GM19193 (cell line): ENCODE results near the gene RHNO1.

Experiments used
- POLR2A ChIP-seq: IDR thresholded peaks from 4 replicates; pipeline ENCODE4 v1.6.1; 2011; ENCODE audit not compliant: insufficient read depth, insufficient read length; ENCODE audit errors: extremely low read depth

Gene RHNO1

DNA sequence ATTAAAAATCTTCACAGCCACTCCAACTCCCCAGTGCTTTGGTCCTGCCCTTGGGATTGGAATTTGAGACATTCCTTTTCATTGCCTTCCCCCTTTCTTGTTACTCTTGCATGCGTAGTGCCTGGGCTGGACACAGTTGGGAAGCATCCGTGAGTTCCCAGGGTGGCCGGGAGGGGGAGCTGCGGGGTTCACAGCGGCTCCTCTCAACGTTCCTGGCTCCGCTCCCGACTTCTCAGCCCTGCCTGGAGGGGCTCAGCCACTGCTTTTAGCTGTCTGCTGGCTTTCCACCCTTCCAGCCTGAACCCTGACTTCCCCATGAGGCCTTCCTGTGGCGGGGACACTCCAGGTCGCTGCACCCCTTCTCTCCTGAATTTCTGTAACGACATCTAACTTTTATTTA is 23.4 kb upstream of the RHNO1 start:
- TF ChIP-seq POLR2A: no peak

DNA sequence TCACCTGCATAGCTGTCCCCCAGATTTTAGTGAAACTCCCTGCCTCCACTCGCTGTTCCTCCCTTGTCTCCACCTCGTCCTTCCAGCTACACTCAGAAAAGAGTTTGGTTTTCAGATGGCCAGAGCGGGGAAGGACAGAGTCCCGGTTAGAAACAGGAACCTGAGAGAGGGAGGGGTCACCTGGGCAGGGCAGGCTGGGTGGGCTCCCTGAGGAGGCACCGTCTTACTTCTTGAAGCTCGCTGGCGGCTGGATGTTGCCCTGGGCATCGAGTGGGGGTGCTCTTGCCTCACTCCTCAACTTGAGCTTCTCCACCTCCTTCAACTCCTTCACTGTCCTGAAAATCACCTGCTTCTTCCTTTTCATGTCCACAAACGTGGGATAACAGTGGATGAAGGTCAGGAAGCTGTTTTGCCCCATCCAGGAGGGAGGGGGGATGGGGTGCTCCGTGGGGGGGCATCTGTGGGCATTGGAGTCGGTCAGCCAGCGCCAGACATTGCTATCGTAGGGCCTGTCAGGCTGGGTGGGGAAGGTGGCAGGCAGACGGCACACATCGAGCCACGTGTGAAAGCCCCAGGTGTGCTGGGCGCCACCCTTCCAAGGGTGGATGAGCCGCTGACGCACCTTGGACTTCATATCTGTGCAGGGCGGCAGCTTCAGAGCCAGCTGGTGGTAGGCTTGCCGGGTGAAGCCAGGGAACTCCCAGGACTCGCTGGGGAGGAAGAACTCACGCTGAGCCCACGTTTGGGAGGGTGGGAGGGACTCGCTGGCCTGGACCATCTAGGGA is 22.2 kb upstream of the RHNO1 start:
- no peak for TF ChIP-seq POLR2A

DNA sequence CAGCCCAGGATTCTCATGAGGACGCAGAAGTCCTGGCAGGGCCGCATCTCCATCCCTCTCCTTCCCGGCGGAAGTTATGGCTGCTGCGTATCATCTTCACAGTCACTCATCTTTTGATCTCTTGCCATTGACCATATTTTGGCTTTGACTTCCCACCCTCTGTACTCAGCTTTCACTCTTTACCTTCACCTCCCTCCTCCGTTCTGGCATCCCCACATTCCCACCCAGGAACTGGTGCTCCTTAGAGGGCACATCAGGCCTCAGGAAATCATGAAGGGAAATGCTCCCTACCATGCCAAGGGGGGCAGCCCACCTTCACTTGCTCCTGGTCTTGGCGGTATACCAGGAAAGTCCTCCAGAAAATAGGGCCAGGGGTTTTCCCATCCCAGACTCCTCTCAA is 21.5 kb upstream of the RHNO1 start:
- TF ChIP-seq POLR2A: no peak

DNA sequence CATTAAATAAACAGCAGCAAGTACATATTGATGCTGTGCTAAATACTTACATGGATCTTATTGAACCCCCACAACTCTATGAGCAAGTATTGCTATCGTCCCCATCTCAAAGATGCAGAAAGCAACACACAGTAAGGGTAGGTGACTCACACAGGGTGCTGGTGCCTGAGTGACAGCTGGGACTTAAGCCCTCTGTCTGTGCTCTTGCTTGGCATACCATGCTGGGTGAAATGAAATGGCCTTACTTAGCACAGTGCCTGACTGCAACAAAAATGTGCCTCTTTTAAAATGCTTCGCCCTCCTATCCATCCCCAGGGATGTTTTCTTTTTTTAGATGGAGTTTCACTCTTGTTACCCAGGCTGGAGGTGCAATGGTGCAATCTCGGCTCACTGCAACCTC is 21.0 kb upstream of the RHNO1 start:
- TF ChIP-seq POLR2A: no peak

DNA sequence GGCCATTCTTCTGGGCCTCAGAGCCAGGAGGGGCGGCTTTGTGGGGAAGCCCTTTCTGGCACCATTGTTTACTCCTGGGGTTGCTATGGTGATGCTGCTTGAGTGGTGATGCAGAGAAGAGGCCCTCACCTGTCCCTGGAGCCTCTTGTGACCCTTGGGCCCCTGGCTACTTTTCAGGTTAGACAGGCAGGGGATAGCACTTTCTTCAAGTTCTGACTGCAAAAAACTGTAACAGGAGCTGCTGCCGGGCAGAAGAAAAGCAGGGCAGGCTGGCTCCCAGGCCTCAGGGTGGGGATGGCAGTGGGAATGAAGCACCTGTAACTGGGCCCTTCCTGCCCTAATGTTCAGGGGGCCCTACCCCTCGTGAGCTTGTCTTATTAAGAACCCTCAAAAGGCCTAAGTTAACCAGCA is 20.0 kb upstream of the RHNO1 start, which contains the start of gene TEX52:
TEX52 (minus strand) TSS at position 19 of the 411 bp plus-strand sequence; CDS start at position 6, 13 bp downstream.
- TF ChIP-seq POLR2A: no peak

DNA sequence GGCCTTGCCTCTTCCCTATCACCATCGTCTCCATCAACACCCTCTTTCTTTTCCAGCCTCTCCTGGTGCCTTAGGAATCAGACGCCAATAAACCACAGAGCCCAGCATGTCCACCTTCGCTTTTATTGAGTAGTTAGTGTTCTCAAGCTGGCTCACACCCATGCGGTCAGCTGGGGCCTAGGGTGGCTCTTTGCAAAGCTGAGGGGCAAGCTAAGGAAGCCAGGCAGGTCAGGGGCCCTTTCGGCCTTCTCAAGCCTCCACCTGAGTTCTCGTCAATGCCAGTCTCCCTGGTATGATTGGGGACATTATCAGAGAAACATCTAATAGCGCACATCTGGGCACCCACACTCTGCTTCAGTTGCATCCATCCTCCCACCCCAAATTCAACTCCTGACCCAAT is 19.4 kb upstream of the RHNO1 start:
- peak; percentile 16 for TF ChIP-seq POLR2A

DNA sequence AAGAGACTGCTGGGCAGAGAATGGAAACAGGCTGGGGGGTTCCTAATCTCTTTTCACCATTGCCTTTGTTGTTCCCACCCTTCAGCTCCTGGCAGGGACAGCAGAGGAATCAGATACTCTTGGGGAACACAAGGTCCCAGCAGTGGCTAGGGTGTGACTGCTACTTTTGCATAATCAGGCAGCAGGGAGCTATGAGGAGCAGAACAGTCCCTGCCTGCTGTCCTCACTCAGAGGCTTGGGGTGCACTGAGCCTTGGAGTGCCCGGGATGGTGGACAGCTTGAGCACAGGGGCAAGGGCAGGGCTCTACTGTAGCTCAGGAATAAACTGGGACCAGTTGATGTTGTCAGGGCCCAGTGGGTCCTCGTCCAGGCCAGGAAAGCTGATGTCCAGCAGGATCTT is 18.7 kb upstream of the RHNO1 start:
- peak; percentile 34 for TF ChIP-seq POLR2A

DNA sequence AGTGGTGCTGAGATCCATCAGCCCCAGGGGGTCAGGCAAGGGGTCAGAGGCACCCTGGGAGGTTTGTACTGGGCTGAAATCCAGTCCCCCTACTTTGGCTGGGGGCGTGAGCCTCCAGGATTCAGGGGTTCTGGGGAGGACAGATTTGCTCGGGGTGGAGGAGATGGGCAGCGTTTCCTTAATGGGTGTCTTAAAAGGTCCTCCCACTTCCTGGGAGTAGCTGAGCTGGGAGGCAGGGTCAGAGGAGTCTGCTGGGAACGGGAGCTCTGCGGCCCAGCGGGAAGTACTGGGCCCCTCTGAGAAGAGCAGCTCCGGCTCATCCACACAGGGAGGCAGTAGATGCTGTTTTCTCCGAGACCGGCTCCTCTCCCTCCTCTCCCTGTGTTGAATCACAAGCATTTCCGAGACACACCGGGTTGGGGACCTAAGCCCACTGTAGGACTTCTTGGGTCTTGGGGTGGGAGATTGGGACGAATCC is 18.0 kb upstream of the RHNO1 start:
- no peak for TF ChIP-seq POLR2A

DNA sequence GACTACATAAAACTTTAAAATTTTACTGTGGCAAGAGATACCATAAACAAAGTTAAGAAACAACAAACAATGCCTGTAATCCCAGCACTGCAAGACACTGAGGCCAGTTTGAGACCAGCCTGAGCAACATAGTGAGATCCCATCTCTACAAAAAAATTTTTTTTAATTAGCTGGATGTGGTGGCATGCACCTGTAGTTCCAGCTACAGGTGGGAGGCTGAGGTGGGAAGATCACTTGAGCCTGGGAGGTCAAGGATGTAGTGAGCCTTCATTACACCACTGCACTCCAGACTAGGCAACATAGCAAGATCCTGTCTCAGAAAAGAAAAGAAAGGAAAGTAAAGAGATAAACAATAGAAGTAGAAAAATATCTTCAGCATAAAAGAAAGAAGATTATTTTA is 16.9 kb upstream of the RHNO1 start:
- no peak for TF ChIP-seq POLR2A

DNA sequence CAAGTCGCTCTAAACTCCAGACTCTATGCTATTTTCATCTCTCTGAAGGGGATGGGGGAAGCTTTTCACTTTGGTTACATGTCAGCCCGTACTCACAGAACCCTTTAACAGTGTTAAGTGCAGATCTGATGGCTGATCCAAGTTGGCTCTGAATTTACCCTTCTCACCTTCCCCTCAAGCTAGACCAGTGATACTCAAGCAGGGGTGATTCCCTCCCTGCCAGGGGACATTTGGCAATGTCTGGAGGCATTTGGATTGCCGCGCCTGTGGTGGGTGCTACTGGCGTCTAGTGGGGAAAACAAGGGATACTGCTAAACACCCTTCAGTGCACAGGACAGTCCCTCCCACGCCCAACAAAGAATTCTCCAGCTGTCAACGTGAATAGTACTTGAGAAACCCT is 14.1 kb upstream of the RHNO1 start:
- no peak for TF ChIP-seq POLR2A

DNA sequence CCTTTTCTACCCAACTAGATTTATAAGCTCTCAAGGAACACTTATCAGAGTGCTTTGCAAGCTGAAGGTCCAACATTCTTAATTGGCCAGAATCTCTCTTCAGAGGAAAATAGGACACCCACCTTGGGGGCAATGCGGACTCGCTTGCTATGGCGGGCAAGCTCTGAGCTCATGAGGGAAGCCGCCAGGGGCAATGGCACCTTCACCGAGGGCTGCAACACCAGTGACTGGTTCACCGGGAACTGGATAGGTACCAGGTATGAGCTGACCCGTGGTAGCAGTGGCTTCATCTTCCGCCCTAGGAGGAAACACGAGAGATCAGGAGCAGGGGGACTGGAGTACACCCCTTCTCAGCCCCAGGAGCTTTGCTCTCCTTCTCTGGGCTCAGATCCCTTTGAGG is 12.8 kb upstream of the RHNO1 start:
- TF ChIP-seq POLR2A: no peak

DNA sequence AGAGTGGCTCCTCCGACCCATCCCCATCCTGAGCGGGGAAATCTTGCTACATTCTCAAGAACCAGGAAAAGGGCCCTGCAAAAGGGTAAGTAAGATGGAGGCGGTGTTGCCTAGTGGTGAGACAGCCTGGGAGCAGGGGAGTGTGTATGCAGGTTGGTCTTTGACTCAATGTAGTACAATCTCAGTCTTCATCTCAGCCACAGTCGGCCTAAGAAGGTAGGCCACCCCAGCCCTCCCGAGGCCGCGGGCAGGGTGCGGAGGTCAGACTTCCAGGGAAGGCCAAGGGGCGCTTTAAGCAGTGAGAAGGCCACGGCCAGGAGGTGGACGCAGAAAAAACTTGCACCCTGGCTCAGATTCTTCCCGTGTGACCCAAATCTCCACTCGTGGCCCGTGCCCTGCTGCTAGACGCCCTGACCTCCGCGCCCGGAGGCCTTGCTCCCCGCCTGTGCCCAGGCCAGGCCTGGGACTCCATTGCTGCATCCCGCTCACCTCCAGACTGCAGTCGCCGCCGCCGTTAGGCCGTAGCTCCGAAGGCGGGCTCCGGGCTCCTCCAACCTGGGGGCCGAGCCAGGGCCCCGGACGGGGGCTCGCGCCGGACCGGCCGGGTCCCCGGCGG is 484 bp upstream of the RHNO1 start:
- no peak for TF ChIP-seq POLR2A

DNA sequence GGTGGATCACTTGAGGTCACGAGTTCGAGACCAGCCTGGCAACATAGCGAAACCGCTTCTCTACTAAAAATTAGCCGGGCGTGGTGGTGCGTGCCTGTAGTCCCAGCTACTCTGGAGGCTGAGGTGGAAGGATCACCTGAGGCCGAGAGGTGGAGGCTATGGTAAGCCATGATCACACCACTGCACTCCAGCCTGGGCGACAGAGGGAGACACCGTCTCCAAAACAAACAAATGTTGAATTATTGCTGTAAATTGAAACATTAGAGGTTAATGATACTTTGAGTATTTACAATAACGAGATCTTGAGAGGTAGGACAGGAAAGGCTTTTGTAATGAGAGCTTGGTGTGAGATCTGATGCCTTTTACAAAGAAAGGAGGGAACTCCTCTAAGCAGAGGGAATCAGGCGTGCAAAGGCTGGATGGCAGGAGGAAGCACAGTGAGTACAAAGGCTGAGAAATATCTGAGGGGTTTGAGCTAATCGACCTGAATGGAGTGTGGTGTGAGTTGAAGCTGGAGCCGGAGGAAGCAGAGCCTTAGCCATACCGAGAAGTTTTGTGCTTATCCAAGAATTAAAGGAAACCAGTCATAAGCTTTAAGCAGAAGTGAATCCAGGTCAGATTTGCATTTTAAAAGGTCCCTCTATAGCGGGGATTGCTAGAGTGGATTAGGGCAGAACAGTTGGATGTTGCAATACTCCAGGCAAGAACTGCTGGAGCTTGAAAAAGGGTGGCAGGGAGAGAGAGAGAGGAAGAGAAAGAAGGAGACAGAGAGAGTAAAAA is 1.1 kb downstream of the RHNO1 start:
- TF ChIP-seq POLR2A: no peak

DNA sequence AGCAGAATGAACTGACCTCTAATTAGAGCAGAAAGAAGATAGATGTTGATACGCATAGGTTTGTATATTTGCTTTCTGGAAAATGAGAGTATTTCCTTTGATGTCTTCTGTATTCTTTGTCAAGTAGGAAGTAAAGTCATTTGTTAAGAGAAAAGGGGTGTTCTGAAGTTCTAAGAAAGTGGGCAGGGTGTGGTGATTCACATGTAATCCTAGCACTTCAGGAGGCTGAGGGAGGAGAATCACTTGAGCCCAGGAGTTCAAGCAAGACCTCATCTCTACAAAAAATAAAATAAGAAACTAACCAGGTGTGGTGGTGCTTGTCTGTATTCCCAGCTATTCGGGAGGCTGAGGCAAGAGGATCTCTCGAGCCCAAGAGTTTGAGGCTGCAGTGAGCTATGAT is 2.8 kb downstream of the RHNO1 start:
- TF ChIP-seq POLR2A: no peak

DNA sequence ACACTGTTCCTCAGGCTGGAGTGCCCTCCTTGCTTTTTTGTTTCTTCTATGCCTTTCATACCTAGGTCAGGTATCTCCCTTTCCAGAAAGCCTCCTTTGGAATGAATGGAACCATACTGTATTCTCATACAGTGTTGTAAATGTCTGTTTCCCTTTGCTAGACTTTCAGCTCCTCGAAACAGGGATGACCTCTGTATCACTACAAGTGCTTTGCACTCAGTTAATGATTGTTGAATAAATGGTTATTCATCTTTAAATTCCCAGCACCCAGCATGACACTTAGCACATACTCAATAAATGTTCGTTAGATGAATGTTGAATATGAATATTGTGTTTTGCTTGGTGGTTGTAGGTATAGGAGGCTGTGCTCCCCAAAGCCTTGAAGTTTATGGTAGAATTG is 7.8 kb downstream of the RHNO1 start:
- TF ChIP-seq POLR2A: no peak
